ENCODE measurements around the gene WNK2.

- no peak for TF ChIP-seq POLR2AphosphoS5 (IDR thresholded peaks at IDR 0.05; ENCODE audit: low read depth, low read length)
- no peak for TF ChIP-seq TAF1 (IDR thresholded peaks at IDR 0.05; ENCODE audit: low read depth, low read length)
- no peak for TF ChIP-seq POLR2A (IDR thresholded peaks at IDR 0.05; ENCODE audit: low read depth, low read length)
Measured at GRCh38 chr9:93206576-93207155, 22.7 kb downstream of the WNK2 start.
